Activated CD8-positive, alpha-beta T cell treated with anti-CD3 and anti-CD28 coated beads for 36 hours (primary cell): Measurements from ENCODE around the gene EFCAB10. TPM values are rescaled to one million over a fixed set of nuclear protein-coding genes. Genes with fewer than 3 reads are reported as not detected.
A peak's percentile ranks its signal among the peaks of the same experiment; 100 is the strongest.

Experiments
- ATAC-seq: fragments of 200-7000 bp; cut with Tn5 transposase; one replicate; pipeline ENCODE4 v1.10.0; 2021; ENCODE audit warnings: mild to moderate bottlenecking, moderate library complexity
- CTCF ChIA-PET: fragments of 350-600 bp; sonication (Branson Sonifier 250); formaldehyde crosslinking; loops from one replicate; lab custom pipeline; 2021; ENCODE audit warnings: antibody characterized with exemption; lab: Charles Lee
- POLR2A ChIA-PET: fragments of 350-600 bp; sonication (Branson Sonifier 250); formaldehyde crosslinking; loops from one replicate; lab custom pipeline; 2021; ENCODE audit warnings: antibody characterized with exemption; lab: Charles Lee
- DNase-seq: peaks from one replicate; pipeline ENCODE4 v3.0.0-alpha.2; 2020
- H3K27ac Mint-ChIP-seq: one replicate; pipeline ENCODE4 v1.8.0; 2021; ENCODE audit warnings: mild to moderate bottlenecking, mixed read lengths
- H3K27me3 Mint-ChIP-seq: one replicate; pipeline ENCODE4 v1.8.0; 2021; ENCODE audit warnings: mixed read lengths
- H3K36me3 Mint-ChIP-seq: one replicate; pipeline ENCODE4 v1.8.0; 2021; ENCODE audit warnings: low read depth, mixed read lengths
- H3K4me1 Mint-ChIP-seq: one replicate; pipeline ENCODE4 v1.8.0; 2021; ENCODE audit warnings: low read depth, mixed read lengths
- H3K4me3 Mint-ChIP-seq: one replicate; pipeline ENCODE4 v1.8.0; 2021; ENCODE audit warnings: mild to moderate bottlenecking, moderate library complexity, mixed read lengths
- H3K9me3 Mint-ChIP-seq: one replicate; pipeline ENCODE4 v1.8.0; 2021; ENCODE audit warnings: mixed read lengths
- intact Hi-C: fragments of 100-400 bp; cut with micrococcal nuclease; formaldehyde crosslinking; loops from one replicate; pipeline ENCODE4 v1.10.0; 2022
- total RNA-seq, 2 experiments: library from RNA; stranded (reverse); gene quantifications; one replicate each; pipeline ENCODE4 v1.2.3, GENCODE V29; 2021
- TF ChIP-seq, protein P1 (sequence below): fragments of 200-600 bp; IDR thresholded peaks from one replicate; pipeline ENCODE4 v1.8.0; 2022; ENCODE audit warnings: antibody characterized with exemption, mild to moderate bottlenecking

EFCAB10 gene
- total RNA-seq, 2 experiments from 2014 or later = not detected

DNA sequence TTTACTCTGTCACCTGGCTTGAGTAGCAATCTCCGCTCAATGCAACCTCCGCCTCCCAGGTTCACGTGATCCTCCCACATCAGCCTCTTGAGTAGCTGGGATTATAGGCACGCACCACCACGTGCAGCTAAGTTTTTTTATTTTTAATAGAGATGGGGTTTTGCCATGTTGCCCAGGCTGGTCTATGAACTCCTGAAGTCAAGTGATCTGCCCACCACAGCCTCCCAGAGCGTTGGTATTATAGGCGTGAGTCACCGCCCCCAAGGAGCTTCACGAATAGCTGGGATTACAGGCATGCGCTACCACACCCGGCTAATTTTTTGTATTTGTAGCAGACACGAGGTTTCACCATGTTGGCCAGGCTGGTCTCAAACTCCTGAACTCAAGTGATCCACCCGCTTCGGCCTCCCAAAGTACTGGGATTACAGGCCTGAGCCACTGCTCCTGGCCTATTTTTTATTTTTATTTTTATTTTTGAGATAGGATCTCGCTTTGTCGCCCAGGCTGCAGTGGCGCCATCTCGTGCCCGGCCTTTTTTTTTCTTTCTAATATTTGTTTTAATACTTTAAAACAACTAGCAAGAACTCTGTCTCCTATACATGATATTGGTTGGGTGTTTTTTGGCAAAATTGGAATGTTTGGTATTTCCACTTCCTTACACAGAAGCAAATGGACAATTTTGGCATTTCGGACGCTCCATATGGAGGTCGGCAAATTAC is 1.1 kb downstream of the EFCAB10 start:
- intact Hi-C loops = no loop called here
- peaks cover 6% of the 10 kb centered on the region for H3K9me3 Mint-ChIP-seq
- ChIA-PET POLR2A (no interaction called here), CTCF (interaction anchor here (0.7 to 1.3 kb wide), 3 partner anchors 12 to 76 kb away, joined by 3 read pairs; no protein-coding TSS in a partner anchor)
- no peaks in the 10 kb centered on the region for H3K36me3 Mint-ChIP-seq
- DNase-seq (no peak), ATAC-seq (no peak)
- H3K27ac Mint-ChIP-seq = no peak overlapping the region
- peaks cover 6% of the 10 kb centered on the region for H3K27me3 Mint-ChIP-seq
- TF ChIP-seq, protein P1, sequence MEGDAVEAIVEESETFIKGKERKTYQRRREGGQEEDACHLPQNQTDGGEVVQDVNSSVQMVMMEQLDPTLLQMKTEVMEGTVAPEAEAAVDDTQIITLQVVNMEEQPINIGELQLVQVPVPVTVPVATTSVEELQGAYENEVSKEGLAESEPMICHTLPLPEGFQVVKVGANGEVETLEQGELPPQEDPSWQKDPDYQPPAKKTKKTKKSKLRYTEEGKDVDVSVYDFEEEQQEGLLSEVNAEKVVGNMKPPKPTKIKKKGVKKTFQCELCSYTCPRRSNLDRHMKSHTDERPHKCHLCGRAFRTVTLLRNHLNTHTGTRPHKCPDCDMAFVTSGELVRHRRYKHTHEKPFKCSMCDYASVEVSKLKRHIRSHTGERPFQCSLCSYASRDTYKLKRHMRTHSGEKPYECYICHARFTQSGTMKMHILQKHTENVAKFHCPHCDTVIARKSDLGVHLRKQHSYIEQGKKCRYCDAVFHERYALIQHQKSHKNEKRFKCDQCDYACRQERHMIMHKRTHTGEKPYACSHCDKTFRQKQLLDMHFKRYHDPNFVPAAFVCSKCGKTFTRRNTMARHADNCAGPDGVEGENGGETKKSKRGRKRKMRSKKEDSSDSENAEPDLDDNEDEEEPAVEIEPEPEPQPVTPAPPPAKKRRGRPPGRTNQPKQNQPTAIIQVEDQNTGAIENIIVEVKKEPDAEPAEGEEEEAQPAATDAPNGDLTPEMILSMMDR = no peak
- peak overlapping the region; percentile 68 for H3K4me3 Mint-ChIP-seq
- no peaks in the 10 kb centered on the region for H3K4me1 Mint-ChIP-seq

DNA sequence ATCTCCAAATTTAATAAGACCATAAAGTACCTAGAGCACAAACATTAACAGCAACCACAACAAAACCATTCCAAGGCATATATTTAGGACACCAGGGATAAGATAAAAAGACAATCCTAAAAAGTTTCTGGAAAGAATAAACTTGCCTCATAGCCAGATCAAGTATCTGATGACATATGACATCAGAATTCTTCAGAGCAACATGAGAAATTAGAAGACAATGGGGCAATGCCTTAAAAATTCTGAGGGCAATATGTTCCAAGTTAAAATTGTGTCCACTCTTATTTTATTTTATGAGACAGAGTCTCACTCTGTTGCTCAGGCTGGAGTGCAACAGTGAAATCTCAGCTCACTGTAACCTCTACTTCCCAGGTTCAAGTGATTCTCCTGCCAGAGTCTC is 2.8 kb downstream of the EFCAB10 start:
- TF ChIP-seq, protein P1 = no peak
- ATAC-seq = no peak
- H3K36me3 Mint-ChIP-seq = peaks cover 2% of the 10 kb centered on the region
- CTCF ChIA-PET = interaction anchor here (1.4 kb wide), 1 partner anchor 11 kb away, joined by 4 read pairs; no protein-coding TSS in a partner anchor
- POLR2A ChIA-PET = no interaction called here
- H3K9me3 Mint-ChIP-seq = peaks cover 1% of the 10 kb centered on the region
- peaks cover 6% of the 10 kb centered on the region for H3K27me3 Mint-ChIP-seq
- H3K4me3 Mint-ChIP-seq = no peak overlapping the region
- no peaks in the 10 kb centered on the region for H3K4me1 Mint-ChIP-seq
- no peak for DNase-seq
- no peak overlapping the region for H3K27ac Mint-ChIP-seq
- intact Hi-C loops = no loop called here

DNA sequence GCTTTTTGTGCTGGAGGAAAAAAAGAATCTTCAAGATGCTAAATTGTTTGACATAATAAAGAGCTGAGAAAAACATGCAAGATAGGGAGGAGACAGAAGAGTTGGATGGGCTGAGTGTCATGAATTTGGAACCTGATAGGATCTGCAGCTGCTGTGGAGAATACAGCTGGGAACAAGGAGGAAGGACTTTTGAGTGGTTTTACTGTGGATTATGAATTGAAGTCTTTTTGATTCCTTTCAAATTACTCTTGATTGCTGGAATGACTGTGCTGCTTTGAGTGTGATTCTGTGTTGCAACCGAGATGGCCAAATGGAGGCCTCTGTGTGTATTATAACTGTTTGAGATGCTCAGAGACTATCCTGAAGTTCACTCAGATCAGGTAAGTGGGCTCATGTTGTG is 4.0 kb downstream of the EFCAB10 start:
- DNase-seq (no peak), ATAC-seq (no peak)
- ChIA-PET CTCF (no interaction called here), POLR2A (no interaction called here)
- TF ChIP-seq, protein P1 = no peak
- Mint-ChIP-seq H3K9me3 (peaks cover 1% of the 10 kb centered on the region), H3K27me3 (peaks cover 5% of the 10 kb centered on the region), H3K4me1 (no peaks in the 10 kb centered on the region), H3K4me3 (no peak overlapping the region), H3K36me3 (peaks cover 2% of the 10 kb centered on the region), H3K27ac (no peak overlapping the region)
- intact Hi-C loops = no loop called here

DNA sequence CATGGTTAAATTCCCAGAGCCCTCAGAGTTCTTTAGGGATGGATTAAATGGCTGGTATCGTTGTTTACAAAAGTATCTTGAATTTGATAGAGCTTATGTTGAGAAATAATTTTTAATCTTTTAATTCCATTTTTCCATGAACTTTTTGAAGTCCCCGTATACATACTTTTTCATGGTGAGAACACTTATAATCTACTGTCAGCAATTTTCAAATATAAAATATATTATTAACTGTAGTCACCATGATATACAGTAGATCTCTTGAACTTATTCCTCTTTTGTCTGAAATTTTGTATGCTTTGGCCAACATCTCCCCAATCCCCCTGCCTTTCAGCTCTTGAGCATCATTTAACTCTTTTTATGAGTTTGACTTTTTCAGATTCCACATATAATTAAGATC is 9.4 kb downstream of the EFCAB10 start:
- ATAC-seq (no peak), DNase-seq (no peak)
- Mint-ChIP-seq H3K9me3 (peaks cover 1% of the 10 kb centered on the region), H3K27ac (no peak overlapping the region), H3K4me1 (no peaks in the 10 kb centered on the region), H3K4me3 (no peak overlapping the region), H3K36me3 (peaks cover 9% of the 10 kb centered on the region), H3K27me3 (no peaks in the 10 kb centered on the region)
- TF ChIP-seq, protein P1 = no peak
- POLR2A ChIA-PET = no interaction called here
- CTCF ChIA-PET = no interaction called here
- intact Hi-C loops = no loop called here

DNA sequence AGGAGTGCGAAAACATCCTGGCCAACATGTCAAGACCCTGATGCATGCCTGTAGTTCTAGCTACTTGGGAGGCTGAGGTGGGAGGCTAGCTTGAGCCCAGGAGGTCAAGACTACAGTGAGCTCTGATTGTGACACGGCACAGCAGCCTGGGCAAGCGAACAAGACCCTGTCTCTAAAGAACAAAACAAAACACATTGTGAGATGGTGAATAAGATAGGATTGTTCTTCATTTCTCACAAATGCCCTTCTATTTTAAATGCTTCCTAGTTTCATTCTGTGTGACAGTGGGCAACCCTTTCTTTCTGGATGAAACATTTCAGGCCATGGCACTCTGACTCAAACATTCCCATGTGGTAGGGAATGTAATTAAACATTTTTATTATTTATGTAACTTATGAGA is 13.5 kb downstream of the EFCAB10 start:
- H3K9me3 Mint-ChIP-seq = no peaks in the 10 kb centered on the region
- no peaks in the 10 kb centered on the region for H3K27me3 Mint-ChIP-seq
- no peak overlapping the region for H3K27ac Mint-ChIP-seq
- ATAC-seq = no peak
- DNase-seq = no peak
- no peaks in the 10 kb centered on the region for H3K4me1 Mint-ChIP-seq
- no peak overlapping the region for H3K4me3 Mint-ChIP-seq
- peaks cover 19% of the 10 kb centered on the region for H3K36me3 Mint-ChIP-seq
- TF ChIP-seq, protein P1 = no peak
- POLR2A ChIA-PET = no interaction called here
- intact Hi-C loops = no loop called here
- CTCF ChIA-PET = interaction anchor here (0.8 to 1.5 kb wide), 2 partner anchors 12 to 36 kb away, joined by 3 read pairs; no protein-coding TSS in a partner anchor
